Neural crest cell (in vitro differentiated cells): Measurements from ENCODE around the gene C21orf58. TPM values are rescaled to one million over a fixed set of nuclear protein-coding genes. Genes with fewer than 3 reads are reported as not detected.

Experiments
- DNase-seq: peaks from one replicate; pipeline ENCODE4 v3.0.0; 2021; ENCODE audit warnings: low read depth, mixed read lengths, low spot score
- H3K27ac Mint-ChIP-seq: one replicate; pipeline ENCODE4 v1.8.0; 2021; ENCODE audit warnings: mild to moderate bottlenecking, mixed read lengths; ENCODE audit not compliant: unreplicated experiment
- H3K27me3 Mint-ChIP-seq: 2 replicates; pipeline ENCODE4 v1.8.0; 2021; ENCODE audit warnings: low read depth, mild to moderate bottlenecking, mixed read lengths
- H3K36me3 Mint-ChIP-seq: 2 replicates; pipeline ENCODE4 v1.8.0; 2021; ENCODE audit warnings: low read depth, mild to moderate bottlenecking, mixed read lengths
- H3K4me1 Mint-ChIP-seq: 2 replicates; pipeline ENCODE4 v1.8.0; 2021; ENCODE audit warnings: mixed read lengths
- H3K4me3 Mint-ChIP-seq: one replicate; pipeline ENCODE4 v1.8.0; 2021; ENCODE audit warnings: mild to moderate bottlenecking, mixed read lengths
- H3K9me3 Mint-ChIP-seq: 2 replicates; pipeline ENCODE4 v1.8.0; 2021; ENCODE audit warnings: mixed read lengths
- CTCF ChIP-seq: fragments of 200-600 bp; sonication (generic); conservative IDR thresholded peaks from 2 replicates; pipeline ENCODE4 v1.5.0; 2021; ENCODE audit warnings: antibody characterized with exemption, mild to moderate bottlenecking
- total RNA-seq: library from RNA; stranded (reverse); gene quantifications from 2 replicates; pipeline ENCODE4 v1.2.1, GENCODE V29; 2021

C21orf58 gene
- total RNA-seq, 1 donor from 2014 or later = 61.5 TPM

- DNase-seq = no peak
- TF ChIP-seq CTCF = no peak
- Mint-ChIP-seq H3K9me3 (no peaks in the 10 kb centered on the region), H3K27me3 (no peaks in the 10 kb centered on the region), H3K4me3 (peak overlapping the region; percentile 19), H3K4me1 (peaks cover 14% of the 10 kb centered on the region), H3K36me3 (peaks cover 9% of the 10 kb centered on the region), H3K27ac (no peak overlapping the region)
These were observed 4.5 kb upstream of the C21orf58 start for GRCh38 chr21:46328151-46328550.

- no peak for TF ChIP-seq CTCF
- Mint-ChIP-seq H3K27me3 (no peaks in the 10 kb centered on the region), H3K4me1 (peaks cover 15% of the 10 kb centered on the region), H3K9me3 (no peaks in the 10 kb centered on the region), H3K36me3 (peaks cover 9% of the 10 kb centered on the region), H3K27ac (no peak overlapping the region), H3K4me3 (peak overlapping the region; percentile 41)
- no peak for DNase-seq
These were observed 4.0 kb upstream of the C21orf58 start for GRCh38 chr21:46327711-46328110.

GRCh38 chr21:46326110-46326703 lies 2.5 kb upstream of the C21orf58 start:
- Mint-ChIP-seq H3K4me3 (peak overlapping the region; percentile 95), H3K27me3 (no peaks in the 10 kb centered on the region), H3K9me3 (no peaks in the 10 kb centered on the region), H3K27ac (no peak overlapping the region), H3K4me1 (peaks cover 30% of the 10 kb centered on the region), H3K36me3 (peaks cover 14% of the 10 kb centered on the region)
- DNase-seq = no peak
- TF ChIP-seq CTCF = no peak

GRCh38 chr21:46325073-46325912 lies 1.6 kb upstream of the C21orf58 start:
- Mint-ChIP-seq H3K36me3 (peaks cover 15% of the 10 kb centered on the region), H3K4me1 (peaks cover 39% of the 10 kb centered on the region), H3K9me3 (no peaks in the 10 kb centered on the region), H3K4me3 (peak overlapping the region; percentile 95), H3K27ac (peak overlapping the region; percentile 81), H3K27me3 (no peaks in the 10 kb centered on the region)
- peak; percentile 45 for DNase-seq
- TF ChIP-seq CTCF = peak; percentile 51

GRCh38 chr21:46324390-46325072 lies 861 bp upstream of the C21orf58 start:
- peaks cover 15% of the 10 kb centered on the region for H3K36me3 Mint-ChIP-seq
- DNase-seq = peak; percentile 90
- no peak for TF ChIP-seq CTCF
- H3K4me3 Mint-ChIP-seq = peak overlapping the region; percentile 97
- no peaks in the 10 kb centered on the region for H3K9me3 Mint-ChIP-seq
- peak overlapping the region; percentile 98 for H3K27ac Mint-ChIP-seq
- H3K4me1 Mint-ChIP-seq = peaks cover 40% of the 10 kb centered on the region
- no peaks in the 10 kb centered on the region for H3K27me3 Mint-ChIP-seq
